ENCODE results near the gene POC1A. TPM values are rescaled to one million over a fixed set of nuclear protein-coding genes. Genes with fewer than 3 reads are reported as not detected.

The POC1A gene
- total and polyA plus RNA-seq, 2 experiments from 2014 or later: 19.1 to 26.7 TPM

DNA sequence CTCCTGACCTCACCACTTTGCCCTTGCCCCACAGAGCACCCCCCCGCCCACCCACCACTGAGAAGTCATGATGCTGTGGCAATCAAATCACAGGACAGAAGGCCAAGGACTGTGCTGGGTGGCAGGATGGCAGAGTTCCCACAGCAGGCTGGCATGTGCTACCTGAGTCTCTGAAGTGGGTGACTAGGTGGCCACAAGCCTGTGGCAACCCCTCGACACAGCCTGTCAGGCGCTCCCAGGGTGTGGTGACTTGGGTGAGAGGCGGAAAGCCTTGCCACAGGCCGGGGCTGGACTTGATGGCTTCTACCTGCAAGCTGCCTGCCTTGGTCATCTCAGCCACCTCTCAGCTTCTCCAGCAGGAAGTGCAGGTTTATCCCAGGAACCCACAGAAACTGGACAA is 82.2 kb downstream of the POC1A start:
- peaks cover 10% of the 10 kb centered on the region for H3K27me3 Mint-ChIP-seq (ENCODE audit: insufficient read depth, low read depth, poor library complexity)
- H3K4me1 ChIP-seq (ENCODE audit: insufficient read depth): no peaks in the 10 kb centered on the region
- no peaks in the 10 kb centered on the region for H3K79me2 ChIP-seq (replicated peaks; ENCODE audit: insufficient read depth)
- ATAC-seq (no peak), DNase-seq (ENCODE audit: low spot score) (no peak)
- no peak overlapping the region for H3K27ac ChIP-seq (ENCODE audit: low read depth)
- H3K9me3 Mint-ChIP-seq: no peaks in the 10 kb centered on the region
- TF ChIP-seq JUNB (IDR thresholded peaks at IDR 0.05; ENCODE audit: unreplicated experiment) (no peak), ZNF114 (CRISPR knock-in tag; IDR thresholded peaks at IDR 0.05) (no peak), CREB1 (CRISPR knock-in tag; IDR thresholded peaks at IDR 0.05; ENCODE audit: low read depth) (no peak), EZH2phosphoT487 (IDR thresholded peaks at IDR 0.05; ENCODE audit: unreplicated experiment) (no peak), ZNF331 (CRISPR knock-in tag; IDR thresholded peaks at IDR 0.05; ENCODE audit: low read depth) (no peak)
- H3K4me2 ChIP-seq: no peak overlapping the region
- no peaks in the 10 kb centered on the region for H3K4me1 Mint-ChIP-seq
- H3K4me3 Mint-ChIP-seq: no peak overlapping the region
- no peaks in the 10 kb centered on the region; the same call in 1 of the 2 replicates for H3K36me3 ChIP-seq (ENCODE audit: insufficient read depth)
- peaks cover 14% of the 10 kb centered on the region for H3K36me3 Mint-ChIP-seq (ENCODE audit: low read depth)
- H3K9me2 ChIP-seq (ENCODE audit: insufficient read depth): no peaks in the 10 kb centered on the region
- no peak overlapping the region for H3K4me3 ChIP-seq
- H3K27me3 ChIP-seq (ENCODE audit: insufficient read depth): no peaks in the 10 kb centered on the region
- H4K20me1 ChIP-seq (replicated peaks; ENCODE audit: insufficient read depth): no peaks in the 10 kb centered on the region
- H2AFZ ChIP-seq: no peak overlapping the region
- H3K27ac Mint-ChIP-seq: no peak overlapping the region
- H3F3A ChIP-seq (replicated peaks; ENCODE audit: low read depth): no peaks in the 10 kb centered on the region

DNA sequence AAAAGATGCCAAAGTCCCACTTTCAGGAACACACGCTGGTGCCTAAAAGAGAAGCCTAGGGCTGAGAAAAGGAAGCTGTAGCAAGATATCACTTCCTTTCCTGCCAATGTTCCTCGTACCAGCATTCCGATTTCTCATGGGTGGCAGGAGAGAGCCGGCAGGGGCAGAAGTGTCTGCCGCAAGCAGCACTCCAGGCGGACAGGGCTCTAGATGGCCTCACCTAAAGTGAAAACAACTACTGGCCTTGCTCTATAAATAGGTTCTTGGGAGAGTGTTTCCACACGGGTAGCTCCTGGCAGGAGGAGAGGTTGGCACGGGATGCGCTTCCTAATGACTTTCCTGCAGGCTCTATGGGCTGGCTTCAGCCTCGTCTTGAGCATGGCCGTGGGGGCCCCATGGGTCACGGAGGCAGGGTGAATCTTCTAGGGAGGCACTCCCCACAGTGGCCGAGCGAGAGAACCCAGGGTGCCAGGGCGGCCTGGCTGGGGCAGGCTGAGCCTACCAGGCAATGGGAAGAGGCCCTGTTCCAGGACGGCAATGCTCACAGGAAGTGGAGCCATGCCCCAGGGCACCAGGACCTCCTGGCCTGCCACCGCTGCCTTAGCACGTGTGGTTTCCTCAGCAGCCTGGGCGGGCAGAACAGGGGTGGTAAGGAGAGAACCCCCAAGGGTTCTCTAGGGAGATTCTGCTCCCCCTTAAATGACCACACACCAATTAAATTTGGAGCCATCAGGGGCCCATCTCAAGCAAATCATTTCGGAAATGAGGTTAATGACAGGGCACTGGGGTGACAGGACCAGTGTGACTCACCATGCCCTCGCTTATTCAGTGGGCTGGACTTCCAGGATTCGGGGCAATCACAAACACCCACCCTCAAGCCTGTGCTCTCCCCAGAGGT is 83.2 kb downstream of the POC1A start:
- Histone ChIP-seq H3K27me3 (ENCODE audit: insufficient read depth) (no peaks in the 10 kb centered on the region), H3K79me2 (replicated peaks; ENCODE audit: insufficient read depth) (no peaks in the 10 kb centered on the region), H2AFZ (no peak overlapping the region), H3K4me1 (ENCODE audit: insufficient read depth) (no peaks in the 10 kb centered on the region), H3F3A (replicated peaks; ENCODE audit: low read depth) (no peaks in the 10 kb centered on the region), H3K27ac (ENCODE audit: low read depth) (no peak overlapping the region), H3K4me2 (no peak overlapping the region), H3K4me3 (no peak overlapping the region), H4K20me1 (replicated peaks; ENCODE audit: insufficient read depth) (no peaks in the 10 kb centered on the region), H3K36me3 (ENCODE audit: insufficient read depth) (no peaks in the 10 kb centered on the region; the same call in 1 of the 2 replicates), H3K9me2 (ENCODE audit: insufficient read depth) (no peaks in the 10 kb centered on the region)
- Mint-ChIP-seq H3K27me3 (ENCODE audit: insufficient read depth, low read depth, poor library complexity) (peaks cover 10% of the 10 kb centered on the region), H3K27ac (no peak overlapping the region), H3K4me3 (no peak overlapping the region), H3K4me1 (no peaks in the 10 kb centered on the region), H3K36me3 (ENCODE audit: low read depth) (peaks cover 14% of the 10 kb centered on the region), H3K9me3 (no peaks in the 10 kb centered on the region)
- DNase-seq (ENCODE audit: low spot score) (no peak), ATAC-seq (no peak)
- TF ChIP-seq ZNF114 (CRISPR knock-in tag; IDR thresholded peaks at IDR 0.05) (no peak), NANOG (IDR thresholded peaks at IDR 0.05; ENCODE audit: borderline replicate concordance) (no peak), ZNF462 (CRISPR knock-in tag; IDR thresholded peaks at IDR 0.05) (no peak), JUNB (IDR thresholded peaks at IDR 0.05; ENCODE audit: unreplicated experiment) (no peak), STAT1 (IDR thresholded peaks at IDR 0.05; ENCODE audit: unreplicated experiment) (no peak), CREB1 (CRISPR knock-in tag; IDR thresholded peaks at IDR 0.05; ENCODE audit: low read depth) (no peak)
- TF ChIP-seq, protein P1, sequence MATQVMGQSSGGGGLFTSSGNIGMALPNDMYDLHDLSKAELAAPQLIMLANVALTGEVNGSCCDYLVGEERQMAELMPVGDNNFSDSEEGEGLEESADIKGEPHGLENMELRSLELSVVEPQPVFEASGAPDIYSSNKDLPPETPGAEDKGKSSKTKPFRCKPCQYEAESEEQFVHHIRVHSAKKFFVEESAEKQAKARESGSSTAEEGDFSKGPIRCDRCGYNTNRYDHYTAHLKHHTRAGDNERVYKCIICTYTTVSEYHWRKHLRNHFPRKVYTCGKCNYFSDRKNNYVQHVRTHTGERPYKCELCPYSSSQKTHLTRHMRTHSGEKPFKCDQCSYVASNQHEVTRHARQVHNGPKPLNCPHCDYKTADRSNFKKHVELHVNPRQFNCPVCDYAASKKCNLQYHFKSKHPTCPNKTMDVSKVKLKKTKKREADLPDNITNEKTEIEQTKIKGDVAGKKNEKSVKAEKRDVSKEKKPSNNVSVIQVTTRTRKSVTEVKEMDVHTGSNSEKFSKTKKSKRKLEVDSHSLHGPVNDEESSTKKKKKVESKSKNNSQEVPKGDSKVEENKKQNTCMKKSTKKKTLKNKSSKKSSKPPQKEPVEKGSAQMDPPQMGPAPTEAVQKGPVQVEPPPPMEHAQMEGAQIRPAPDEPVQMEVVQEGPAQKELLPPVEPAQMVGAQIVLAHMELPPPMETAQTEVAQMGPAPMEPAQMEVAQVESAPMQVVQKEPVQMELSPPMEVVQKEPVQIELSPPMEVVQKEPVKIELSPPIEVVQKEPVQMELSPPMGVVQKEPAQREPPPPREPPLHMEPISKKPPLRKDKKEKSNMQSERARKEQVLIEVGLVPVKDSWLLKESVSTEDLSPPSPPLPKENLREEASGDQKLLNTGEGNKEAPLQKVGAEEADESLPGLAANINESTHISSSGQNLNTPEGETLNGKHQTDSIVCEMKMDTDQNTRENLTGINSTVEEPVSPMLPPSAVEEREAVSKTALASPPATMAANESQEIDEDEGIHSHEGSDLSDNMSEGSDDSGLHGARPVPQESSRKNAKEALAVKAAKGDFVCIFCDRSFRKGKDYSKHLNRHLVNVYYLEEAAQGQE (IDR thresholded peaks at IDR 0.05; ENCODE audit: unreplicated experiment): no peak
- TF ChIP-seq, protein P2, sequence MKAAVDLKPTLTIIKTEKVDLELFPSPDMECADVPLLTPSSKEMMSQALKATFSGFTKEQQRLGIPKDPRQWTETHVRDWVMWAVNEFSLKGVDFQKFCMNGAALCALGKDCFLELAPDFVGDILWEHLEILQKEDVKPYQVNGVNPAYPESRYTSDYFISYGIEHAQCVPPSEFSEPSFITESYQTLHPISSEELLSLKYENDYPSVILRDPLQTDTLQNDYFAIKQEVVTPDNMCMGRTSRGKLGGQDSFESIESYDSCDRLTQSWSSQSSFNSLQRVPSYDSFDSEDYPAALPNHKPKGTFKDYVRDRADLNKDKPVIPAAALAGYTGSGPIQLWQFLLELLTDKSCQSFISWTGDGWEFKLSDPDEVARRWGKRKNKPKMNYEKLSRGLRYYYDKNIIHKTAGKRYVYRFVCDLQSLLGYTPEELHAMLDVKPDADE (IDR thresholded peaks at IDR 0.05): no peak

All from GM23338 (cell line).